ENCODE measurements around the gene TMEM107.

DNA sequence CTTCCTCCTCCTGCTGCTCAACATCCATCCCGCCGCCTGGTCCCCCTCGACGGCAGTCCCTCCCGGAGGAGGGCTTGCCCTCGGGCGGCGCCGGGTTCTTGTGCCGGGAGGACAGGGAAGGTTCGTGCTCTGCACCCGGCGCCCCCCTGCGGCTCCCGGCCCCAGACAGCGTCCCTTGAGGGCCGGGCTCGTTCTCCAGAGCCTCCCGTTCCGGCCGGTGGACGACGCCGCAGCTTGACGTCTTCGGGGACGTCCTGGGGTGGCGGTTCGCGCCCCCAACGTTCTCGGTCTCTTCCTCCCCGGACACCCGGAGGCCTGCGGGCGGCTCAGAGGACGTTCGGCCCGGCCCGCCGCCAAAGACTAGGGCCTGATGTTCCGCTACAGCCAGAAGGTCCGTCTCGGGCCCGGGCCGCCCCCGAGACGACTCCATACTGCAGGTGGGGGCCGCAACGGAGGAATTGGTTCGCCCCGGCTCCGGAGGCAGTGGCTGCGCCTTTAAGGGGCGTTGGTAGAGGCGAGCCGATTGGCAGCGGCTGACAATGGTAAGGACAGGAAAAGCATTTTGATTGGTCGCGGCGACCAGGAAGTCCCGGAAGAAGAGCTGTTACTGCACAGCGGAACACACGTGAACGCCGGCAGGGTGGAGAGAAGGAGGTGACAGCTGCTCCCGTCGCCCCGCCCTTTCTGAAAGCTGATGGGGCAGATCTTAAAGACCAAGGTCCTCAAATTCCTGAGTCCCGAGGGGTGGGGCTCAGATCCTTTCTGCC is 13.7 kb upstream of the TMEM107 start, which contains the start of gene BORCS6:
- TF ChIP-seq POLR2AphosphoS5 (IDR thresholded peaks at IDR 0.05; ENCODE audit: low read depth) (no peak; the same call in 1 of the 2 replicates), GABPA (IDR thresholded peaks at IDR 0.05; ENCODE audit: low read depth) (no peak), SPI1 (IDR thresholded peaks at IDR 0.05; ENCODE audit: borderline replicate concordance, low read depth) (no peak)
- TF ChIP-seq, protein P1, sequence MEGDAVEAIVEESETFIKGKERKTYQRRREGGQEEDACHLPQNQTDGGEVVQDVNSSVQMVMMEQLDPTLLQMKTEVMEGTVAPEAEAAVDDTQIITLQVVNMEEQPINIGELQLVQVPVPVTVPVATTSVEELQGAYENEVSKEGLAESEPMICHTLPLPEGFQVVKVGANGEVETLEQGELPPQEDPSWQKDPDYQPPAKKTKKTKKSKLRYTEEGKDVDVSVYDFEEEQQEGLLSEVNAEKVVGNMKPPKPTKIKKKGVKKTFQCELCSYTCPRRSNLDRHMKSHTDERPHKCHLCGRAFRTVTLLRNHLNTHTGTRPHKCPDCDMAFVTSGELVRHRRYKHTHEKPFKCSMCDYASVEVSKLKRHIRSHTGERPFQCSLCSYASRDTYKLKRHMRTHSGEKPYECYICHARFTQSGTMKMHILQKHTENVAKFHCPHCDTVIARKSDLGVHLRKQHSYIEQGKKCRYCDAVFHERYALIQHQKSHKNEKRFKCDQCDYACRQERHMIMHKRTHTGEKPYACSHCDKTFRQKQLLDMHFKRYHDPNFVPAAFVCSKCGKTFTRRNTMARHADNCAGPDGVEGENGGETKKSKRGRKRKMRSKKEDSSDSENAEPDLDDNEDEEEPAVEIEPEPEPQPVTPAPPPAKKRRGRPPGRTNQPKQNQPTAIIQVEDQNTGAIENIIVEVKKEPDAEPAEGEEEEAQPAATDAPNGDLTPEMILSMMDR (IDR thresholded peaks at IDR 0.05; ENCODE audit: insufficient read depth, low read length): no peak
- TF ChIP-seq, protein P2, sequence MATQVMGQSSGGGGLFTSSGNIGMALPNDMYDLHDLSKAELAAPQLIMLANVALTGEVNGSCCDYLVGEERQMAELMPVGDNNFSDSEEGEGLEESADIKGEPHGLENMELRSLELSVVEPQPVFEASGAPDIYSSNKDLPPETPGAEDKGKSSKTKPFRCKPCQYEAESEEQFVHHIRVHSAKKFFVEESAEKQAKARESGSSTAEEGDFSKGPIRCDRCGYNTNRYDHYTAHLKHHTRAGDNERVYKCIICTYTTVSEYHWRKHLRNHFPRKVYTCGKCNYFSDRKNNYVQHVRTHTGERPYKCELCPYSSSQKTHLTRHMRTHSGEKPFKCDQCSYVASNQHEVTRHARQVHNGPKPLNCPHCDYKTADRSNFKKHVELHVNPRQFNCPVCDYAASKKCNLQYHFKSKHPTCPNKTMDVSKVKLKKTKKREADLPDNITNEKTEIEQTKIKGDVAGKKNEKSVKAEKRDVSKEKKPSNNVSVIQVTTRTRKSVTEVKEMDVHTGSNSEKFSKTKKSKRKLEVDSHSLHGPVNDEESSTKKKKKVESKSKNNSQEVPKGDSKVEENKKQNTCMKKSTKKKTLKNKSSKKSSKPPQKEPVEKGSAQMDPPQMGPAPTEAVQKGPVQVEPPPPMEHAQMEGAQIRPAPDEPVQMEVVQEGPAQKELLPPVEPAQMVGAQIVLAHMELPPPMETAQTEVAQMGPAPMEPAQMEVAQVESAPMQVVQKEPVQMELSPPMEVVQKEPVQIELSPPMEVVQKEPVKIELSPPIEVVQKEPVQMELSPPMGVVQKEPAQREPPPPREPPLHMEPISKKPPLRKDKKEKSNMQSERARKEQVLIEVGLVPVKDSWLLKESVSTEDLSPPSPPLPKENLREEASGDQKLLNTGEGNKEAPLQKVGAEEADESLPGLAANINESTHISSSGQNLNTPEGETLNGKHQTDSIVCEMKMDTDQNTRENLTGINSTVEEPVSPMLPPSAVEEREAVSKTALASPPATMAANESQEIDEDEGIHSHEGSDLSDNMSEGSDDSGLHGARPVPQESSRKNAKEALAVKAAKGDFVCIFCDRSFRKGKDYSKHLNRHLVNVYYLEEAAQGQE (IDR thresholded peaks at IDR 0.05; ENCODE audit: insufficient replicate concordance, low read depth): no peak

All from HL-60 (cell line).